Measurements from ENCODE around the gene KCNH1. TPM values are rescaled to one million over a fixed set of nuclear protein-coding genes. Genes with fewer than 3 reads are reported as not detected.

Gene KCNH1
- total and polyA plus RNA-seq, 9 of the 15 experiments (the other 6 are each of a cell fraction or from before 2014, with no cell fraction given) = not detected

DNA sequence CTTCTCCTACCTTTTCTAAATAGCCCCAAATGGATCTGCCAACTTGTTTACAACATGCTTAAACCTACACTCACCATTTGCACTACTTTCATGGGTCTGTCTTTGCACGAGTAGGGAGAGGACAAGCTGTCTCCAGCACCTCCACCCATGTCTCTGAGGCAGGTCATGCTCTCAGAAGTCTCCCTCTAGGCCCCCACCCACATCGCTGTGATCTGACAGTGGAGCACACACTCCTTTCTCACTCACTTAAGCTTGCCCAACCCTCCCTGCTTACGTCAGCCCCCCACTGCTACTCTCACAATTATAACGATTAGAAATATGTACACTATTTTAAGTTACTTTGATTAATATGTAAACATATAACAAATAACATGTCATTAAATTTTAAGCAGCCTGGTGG is 141.1 kb downstream of the KCNH1 start (continued):
- TF ChIP-seq, protein P1, sequence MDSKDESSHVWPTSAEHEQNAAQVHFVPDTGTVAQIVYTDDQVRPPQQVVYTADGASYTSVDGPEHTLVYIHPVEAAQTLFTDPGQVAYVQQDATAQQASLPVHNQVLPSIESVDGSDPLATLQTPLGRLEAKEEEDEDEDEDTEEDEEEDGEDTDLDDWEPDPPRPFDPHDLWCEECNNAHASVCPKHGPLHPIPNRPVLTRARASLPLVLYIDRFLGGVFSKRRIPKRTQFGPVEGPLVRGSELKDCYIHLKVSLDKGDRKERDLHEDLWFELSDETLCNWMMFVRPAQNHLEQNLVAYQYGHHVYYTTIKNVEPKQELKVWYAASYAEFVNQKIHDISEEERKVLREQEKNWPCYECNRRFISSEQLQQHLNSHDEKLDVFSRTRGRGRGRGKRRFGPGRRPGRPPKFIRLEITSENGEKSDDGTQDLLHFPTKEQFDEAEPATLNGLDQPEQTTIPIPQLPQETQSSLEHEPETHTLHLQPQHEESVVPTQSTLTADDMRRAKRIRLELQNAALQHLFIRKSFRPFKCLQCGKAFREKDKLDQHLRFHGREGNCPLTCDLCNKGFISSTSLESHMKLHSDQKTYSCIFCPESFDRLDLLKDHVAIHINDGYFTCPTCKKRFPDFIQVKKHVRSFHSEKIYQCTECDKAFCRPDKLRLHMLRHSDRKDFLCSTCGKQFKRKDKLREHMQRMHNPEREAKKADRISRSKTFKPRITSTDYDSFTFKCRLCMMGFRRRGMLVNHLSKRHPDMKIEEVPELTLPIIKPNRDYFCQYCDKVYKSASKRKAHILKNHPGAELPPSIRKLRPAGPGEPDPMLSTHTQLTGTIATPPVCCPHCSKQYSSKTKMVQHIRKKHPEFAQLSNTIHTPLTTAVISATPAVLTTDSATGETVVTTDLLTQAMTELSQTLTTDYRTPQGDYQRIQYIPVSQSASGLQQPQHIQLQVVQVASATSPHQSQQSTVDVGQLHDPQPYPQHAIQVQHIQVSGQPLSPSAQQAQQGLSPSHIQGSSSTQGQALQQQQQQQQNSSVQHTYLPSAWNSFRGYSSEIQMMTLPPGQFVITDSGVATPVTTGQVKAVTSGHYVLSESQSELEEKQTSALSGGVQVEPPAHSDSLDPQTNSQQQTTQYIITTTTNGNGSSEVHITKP (IDR thresholded peaks at IDR 0.05; ENCODE audit: partially characterized antibody) = no peak
- TF ChIP-seq MXI1 (IDR thresholded peaks at IDR 0.05; ENCODE audit: low read depth, low read length) = no peak

- DNase-seq (ENCODE audit: extremely low read depth in 1 of 4, low spot score in 3 of 4) (no peak), FAIRE-seq (no peak), ATAC-seq (no peak)
- intact Hi-C loops (cut with micrococcal nuclease) = no loop called here
- ChIA-PET CTCF (ENCODE audit: low intra/inter-chr PET ratio) (no interaction called here), POLR2A (interaction anchor here (0.7 kb wide), 1 partner anchor 121 kb away, joined by 3 read pairs; no protein-coding TSS in a partner anchor)
- no peak overlapping the region for H3K9ac ChIP-seq (ENCODE audit: insufficient read depth in 1 of 2, low read depth in 2 of 2, low read length in 2 of 2)
- no peaks in the 10 kb centered on the region for H3K9me1 ChIP-seq (ENCODE audit: control insufficient read depth, insufficient read depth, low read length)
- in situ Hi-C loops (cut with MboI) = no loop called here
- no peak overlapping the region for H2AFZ ChIP-seq (ENCODE audit: low read depth, low read length)
- no peak overlapping the region for H3K27ac ChIP-seq (ENCODE audit: extremely low read depth, low read depth, low read length)
- H3K9me3 ChIP-seq (replicated peaks; ENCODE audit: control insufficient read depth, insufficient read depth, low read depth, low read length) = no peaks in the 10 kb centered on the region
- BruUV-seq (replicated peaks) = no TSS peak
- no peaks in the 10 kb centered on the region for H4K20me1 ChIP-seq (replicated peaks; ENCODE audit: control insufficient read depth, insufficient read depth, low read length)
- no peaks in the 10 kb centered on the region for H3K4me1 ChIP-seq (replicated peaks in 1 of 2; ENCODE audit: control insufficient read depth in 2 of 2, insufficient read depth in 2 of 2, low read length in 2 of 2)
- H3K36me3 ChIP-seq (ENCODE audit: control insufficient read depth, insufficient read depth, low read length) = no peaks in the 10 kb centered on the region
- no peaks in the 10 kb centered on the region for H3K27me3 ChIP-seq (ENCODE audit: control insufficient read depth in 2 of 2, insufficient read depth in 2 of 2, low read length in 2 of 2)
- H3K79me2 ChIP-seq (ENCODE audit: control insufficient read depth, insufficient read depth, low read length) = no peaks in the 10 kb centered on the region
- no peak overlapping the region for H3K4me2 ChIP-seq (ENCODE audit: insufficient read depth, low read length)
- no peak overlapping the region for H3K4me3 ChIP-seq
- TF ChIP-seq, protein P2, sequence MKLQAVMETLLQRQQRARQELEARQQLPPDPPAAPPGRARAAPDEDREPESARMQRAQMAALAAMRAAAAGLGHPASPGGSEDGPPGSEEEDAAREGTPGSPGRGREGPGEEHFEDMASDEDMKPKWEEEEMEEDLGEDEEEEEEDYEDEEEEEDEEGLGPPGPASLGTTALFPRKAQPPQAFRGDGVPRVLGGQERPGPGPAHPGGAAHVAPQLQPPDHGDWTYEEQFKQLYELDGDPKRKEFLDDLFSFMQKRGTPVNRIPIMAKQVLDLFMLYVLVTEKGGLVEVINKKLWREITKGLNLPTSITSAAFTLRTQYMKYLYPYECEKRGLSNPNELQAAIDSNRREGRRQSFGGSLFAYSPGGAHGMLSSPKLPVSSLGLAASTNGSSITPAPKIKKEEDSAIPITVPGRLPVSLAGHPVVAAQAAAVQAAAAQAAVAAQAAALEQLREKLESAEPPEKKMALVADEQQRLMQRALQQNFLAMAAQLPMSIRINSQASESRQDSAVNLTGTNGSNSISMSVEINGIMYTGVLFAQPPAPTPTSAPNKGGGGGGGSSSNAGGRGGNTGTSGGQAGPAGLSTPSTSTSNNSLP (IDR thresholded peaks at IDR 0.05; ENCODE audit: borderline replicate concordance, low read depth, low read length) = no peak
- TF ChIP-seq PCBP2 (IDR thresholded peaks at IDR 0.05; ENCODE audit: low read depth, low read length, poor library complexity, severe bottlenecking) (no peak), GABPB1 (CRISPR knock-in tag; IDR thresholded peaks at IDR 0.05) (no peak), DPF2 (IDR thresholded peaks at IDR 0.05) (no peak), ZNF778 (CRISPR knock-in tag; IDR thresholded peaks at IDR 0.05) (no peak)
- TF ChIP-seq, protein P3, sequence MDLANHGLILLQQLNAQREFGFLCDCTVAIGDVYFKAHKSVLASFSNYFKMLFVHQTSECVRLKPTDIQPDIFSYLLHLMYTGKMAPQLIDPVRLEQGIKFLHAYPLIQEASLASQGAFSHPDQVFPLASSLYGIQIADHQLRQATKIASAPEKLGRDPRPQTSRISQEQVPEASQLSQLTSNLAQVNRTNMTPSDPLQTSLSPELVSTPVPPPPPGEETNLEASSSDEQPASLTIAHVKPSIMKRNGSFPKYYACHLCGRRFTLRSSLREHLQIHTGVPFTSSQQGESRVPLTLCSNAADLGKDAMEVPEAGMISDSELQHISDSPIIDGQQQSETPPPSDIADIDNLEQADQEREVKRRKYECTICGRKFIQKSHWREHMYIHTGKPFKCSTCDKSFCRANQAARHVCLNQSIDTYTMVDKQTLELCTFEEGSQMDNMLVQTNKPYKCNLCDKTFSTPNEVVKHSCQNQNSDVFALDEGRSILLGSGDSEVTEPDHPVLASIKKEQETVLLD (IDR thresholded peaks at IDR 0.05) = no peak
- TF ChIP-seq, protein P4, sequence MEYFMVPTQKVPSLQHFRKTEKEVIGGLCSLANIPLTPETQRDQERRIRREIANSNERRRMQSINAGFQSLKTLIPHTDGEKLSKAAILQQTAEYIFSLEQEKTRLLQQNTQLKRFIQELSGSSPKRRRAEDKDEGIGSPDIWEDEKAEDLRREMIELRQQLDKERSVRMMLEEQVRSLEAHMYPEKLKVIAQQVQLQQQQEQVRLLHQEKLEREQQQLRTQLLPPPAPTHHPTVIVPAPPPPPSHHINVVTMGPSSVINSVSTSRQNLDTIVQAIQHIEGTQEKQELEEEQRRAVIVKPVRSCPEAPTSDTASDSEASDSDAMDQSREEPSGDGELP (CRISPR knock-in tag; IDR thresholded peaks at IDR 0.05; ENCODE audit: borderline replicate concordance) = no peak
These were observed 144.0 kb downstream of the KCNH1 start for GRCh38 chr1:210989905-210990304.
